ENCODE measurements around the gene SH3BGRL3. TPM values are rescaled to one million over a fixed set of nuclear protein-coding genes. Genes with fewer than 3 reads are reported as not detected.
"Not testable (repeated sequence)": the region's sequence is repeated elsewhere in the genome, so short reads cannot be mapped to it uniquely, and the experiment has no call there.

Gene SH3BGRL3
- total and polyA plus RNA-seq, 2 donors, result 12.3 to 123 TPM

DNA sequence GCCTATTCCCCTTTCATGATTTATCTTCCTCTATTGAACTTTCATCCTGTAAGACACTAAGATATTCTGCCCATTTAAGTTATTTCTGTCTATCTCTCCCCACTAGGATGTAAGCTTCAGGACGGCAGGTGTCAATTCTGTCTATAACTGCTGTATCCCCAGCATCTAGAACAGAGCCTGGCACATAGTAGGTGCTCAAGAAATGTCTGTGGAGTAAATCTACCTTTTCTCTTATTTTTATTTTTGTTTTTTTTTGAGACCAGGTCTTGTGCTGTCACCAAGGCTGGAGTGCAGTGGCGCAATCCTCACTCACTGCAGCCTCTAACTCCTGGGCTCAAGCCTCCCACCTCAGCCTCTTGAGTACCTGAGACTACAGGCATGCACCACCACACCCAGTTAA lies 43.5 kb downstream of the SH3BGRL3 start:
- no peak overlapping the region for H3K4me3 ChIP-seq (ENCODE audit: low read depth, low read length)
- no peak for DNase-seq (ENCODE audit: extremely low spot score)
- no peaks in the 10 kb centered on the region for H3K36me3 ChIP-seq (ENCODE audit: insufficient read depth)
- 92% methylated on average over 2 of the region's 2 CpGs for WGBS
- H3K4me1 ChIP-seq (ENCODE audit: insufficient read depth), result no peaks in the 10 kb centered on the region
- no peak overlapping the region for H3K27ac ChIP-seq (ENCODE audit: low read depth)

DNA sequence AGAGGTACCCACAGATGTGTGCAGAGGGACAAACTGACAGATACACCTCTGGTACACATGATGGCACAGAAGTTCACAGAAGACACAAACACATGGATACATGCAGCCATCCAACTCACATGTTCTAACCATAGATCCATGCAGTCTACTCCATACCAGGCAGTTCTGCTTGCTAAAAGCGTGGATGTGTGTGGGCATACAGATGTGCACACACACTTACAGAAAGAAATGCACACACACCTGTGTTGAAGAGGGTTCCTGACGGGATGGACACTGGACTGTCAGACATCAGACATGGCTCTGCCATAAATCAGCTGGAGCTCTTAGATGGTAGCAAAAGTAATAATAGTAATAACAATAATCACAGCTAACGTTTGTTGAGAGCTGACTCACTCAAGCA lies 44.7 kb downstream of the SH3BGRL3 start:
- no peaks in the 10 kb centered on the region for H3K36me3 ChIP-seq (ENCODE audit: insufficient read depth)
- 75% methylated on average over 3 of the region's 3 CpGs for WGBS
- no peaks in the 10 kb centered on the region for H3K4me1 ChIP-seq (ENCODE audit: insufficient read depth)
- no peak overlapping the region for H3K27ac ChIP-seq (ENCODE audit: low read depth)
- DNase-seq (ENCODE audit: extremely low spot score), result no peak
- no peak overlapping the region for H3K4me3 ChIP-seq (ENCODE audit: low read depth, low read length)

DNA sequence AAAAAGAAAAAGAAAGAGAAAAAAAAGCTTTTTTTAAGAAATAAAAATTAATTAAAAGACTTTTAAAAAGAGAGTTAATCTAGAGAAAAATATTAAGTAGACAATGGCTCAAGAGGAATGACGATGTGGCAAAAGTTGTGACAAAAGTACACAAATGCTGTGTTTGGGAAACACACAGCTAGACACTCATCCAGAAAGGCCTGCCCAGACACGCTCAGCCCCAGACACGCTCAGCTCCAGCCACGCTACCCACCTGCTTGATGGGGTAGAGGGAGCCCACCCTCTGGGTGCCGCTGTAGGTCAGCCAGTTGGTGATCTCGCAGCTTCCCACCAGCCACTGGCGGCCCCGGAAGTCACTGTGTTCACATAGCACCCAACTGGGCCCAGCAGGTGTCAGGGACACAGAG lies 48.1 kb downstream of the SH3BGRL3 start:
- Histone ChIP-seq H3K27ac (ENCODE audit: low read depth) (no peak overlapping the region), H3K36me3 (ENCODE audit: insufficient read depth) (no peaks in the 10 kb centered on the region), H3K4me3 (ENCODE audit: low read depth, low read length) (no peak overlapping the region), H3K4me1 (ENCODE audit: insufficient read depth) (no peaks in the 10 kb centered on the region)
- 75% methylated on average over 8 of the region's 8 CpGs for WGBS
- no peak for DNase-seq (ENCODE audit: extremely low spot score)

DNA sequence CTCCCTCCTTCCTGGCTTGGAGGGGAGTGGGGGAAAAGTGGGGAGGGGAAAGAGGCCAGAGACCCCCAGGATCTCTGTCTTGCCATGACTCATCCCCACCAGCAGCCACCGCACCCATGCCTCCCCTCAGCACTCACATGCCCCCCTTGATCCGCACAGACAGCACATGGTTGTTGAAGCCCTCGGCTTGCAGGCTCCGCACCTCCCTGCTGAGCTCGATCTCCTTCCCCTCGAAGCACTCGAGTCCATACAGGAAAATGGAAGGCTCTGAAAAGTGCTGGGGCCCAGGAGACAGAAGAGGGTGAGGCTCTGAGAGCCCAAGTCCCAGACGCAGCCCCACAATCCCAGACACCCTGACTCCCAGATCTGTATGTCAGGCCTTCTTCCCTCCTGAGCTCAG lies 48.7 kb downstream of the SH3BGRL3 start:
- no peaks in the 10 kb centered on the region for H3K36me3 ChIP-seq (ENCODE audit: insufficient read depth)
- no peak for DNase-seq (ENCODE audit: extremely low spot score)
- no peak overlapping the region for H3K4me3 ChIP-seq (ENCODE audit: low read depth, low read length)
- WGBS, result 71% methylated on average over 8 of the region's 8 CpGs
- H3K27ac ChIP-seq (ENCODE audit: low read depth), result no peak overlapping the region
- no peaks in the 10 kb centered on the region for H3K4me1 ChIP-seq (ENCODE audit: insufficient read depth)

DNA sequence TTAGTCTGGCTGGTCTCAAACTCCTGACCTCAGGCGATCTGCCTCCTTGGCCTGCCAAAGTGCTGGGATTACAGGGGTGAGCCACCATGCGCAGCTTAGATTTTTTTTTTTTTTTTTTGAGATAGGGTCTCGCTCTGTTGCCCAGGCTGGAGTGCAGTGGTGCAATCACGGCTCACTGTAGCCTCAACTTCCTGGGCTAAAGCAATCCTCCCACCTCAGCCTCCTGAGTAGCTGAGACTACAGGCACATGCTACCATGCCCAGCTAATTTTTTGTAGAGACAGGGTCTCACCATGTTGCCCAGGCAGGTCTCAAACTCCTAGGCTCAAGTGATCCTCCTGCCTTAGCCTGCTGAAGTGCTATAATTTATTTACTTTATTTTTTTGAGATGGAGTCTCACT lies 49.5 kb downstream of the SH3BGRL3 start:
- H3K4me1 ChIP-seq (ENCODE audit: insufficient read depth); H3K36me3 ChIP-seq (ENCODE audit: insufficient read depth); H3K27ac ChIP-seq (ENCODE audit: low read depth); H3K4me3 ChIP-seq (ENCODE audit: low read depth, low read length); DNase-seq (ENCODE audit: extremely low spot score): not testable (repeated sequence)
- WGBS, result 92% methylated on average over 4 of the region's 4 CpGs

DNA sequence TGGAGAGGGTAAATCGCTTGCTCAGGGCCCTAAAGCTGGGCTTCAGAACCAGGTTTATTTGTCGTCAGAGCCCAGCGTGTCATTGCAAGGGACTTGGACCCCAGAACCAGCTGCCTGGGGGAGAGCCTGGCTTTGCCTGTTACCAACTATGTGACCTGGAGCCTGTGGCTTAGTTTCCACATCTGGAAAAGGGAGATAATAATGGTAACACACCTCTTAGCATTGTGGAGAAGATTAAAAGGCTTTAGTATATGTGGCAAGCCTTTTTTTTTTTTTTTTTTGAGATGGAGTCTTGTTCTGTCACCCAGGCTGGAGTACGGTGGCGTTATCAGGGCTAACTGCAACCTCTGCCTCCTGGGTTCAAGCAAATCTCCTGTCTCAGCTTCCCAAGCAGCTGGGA lies 50.4 kb downstream of the SH3BGRL3 start:
- no peak overlapping the region for H3K27ac ChIP-seq (ENCODE audit: low read depth)
- WGBS, result 75% methylated on average over 5 of the region's 5 CpGs
- H3K4me1 ChIP-seq (ENCODE audit: insufficient read depth), result no peaks in the 10 kb centered on the region
- DNase-seq (ENCODE audit: extremely low spot score), result no peak
- no peak overlapping the region for H3K4me3 ChIP-seq (ENCODE audit: low read depth, low read length)
- H3K36me3 ChIP-seq (ENCODE audit: insufficient read depth), result no peaks in the 10 kb centered on the region

Other genes with a start within 250 kb of the SH3BGRL3 start
- gene SLC30A2, start 234.0 kb upstream of the SH3BGRL3 start, total RNA-seq, result 1.7 TPM
- 0.24 TPM for gene SLC30A2, start 234.0 kb upstream of the SH3BGRL3 start, polyA plus RNA-seq
- gene TRIM63, start 212.5 kb upstream of the SH3BGRL3 start, total RNA-seq, result 1.8 TPM
- 10.2 TPM for gene TRIM63, start 212.5 kb upstream of the SH3BGRL3 start, polyA plus RNA-seq
- gene PDIK1L, start 168.3 kb upstream of the SH3BGRL3 start, total RNA-seq, result 18.6 TPM
- gene PDIK1L, start 168.3 kb upstream of the SH3BGRL3 start, polyA plus RNA-seq, result 4.4 TPM
- 1.6 TPM for gene FAM110D, start 121.0 kb upstream of the SH3BGRL3 start, total RNA-seq
- gene FAM110D, start 121.0 kb upstream of the SH3BGRL3 start, polyA plus RNA-seq, result 7.4 TPM
- not detected for gene C1orf232, start 111.1 kb upstream of the SH3BGRL3 start, total RNA-seq
- gene C1orf232, start 111.1 kb upstream of the SH3BGRL3 start, polyA plus RNA-seq, result not detected
- gene ZNF593, start 110.2 kb upstream of the SH3BGRL3 start, total RNA-seq, result 6.8 TPM
- gene ZNF593, start 110.2 kb upstream of the SH3BGRL3 start, polyA plus RNA-seq, result 60.4 TPM
- gene ZNF593OS, start 108.3 kb upstream of the SH3BGRL3 start, total RNA-seq, result not detected
- 0.18 TPM for gene ZNF593OS, start 108.3 kb upstream of the SH3BGRL3 start, polyA plus RNA-seq
- gene CNKSR1, start 102.6 kb upstream of the SH3BGRL3 start, total RNA-seq, result 5.3 TPM
- 4.2 TPM for gene CNKSR1, start 102.6 kb upstream of the SH3BGRL3 start, polyA plus RNA-seq
- not detected for gene CATSPER4, start 89.5 kb upstream of the SH3BGRL3 start, total RNA-seq
- gene CATSPER4, start 89.5 kb upstream of the SH3BGRL3 start, polyA plus RNA-seq, result not detected
- 13.5 TPM for gene CEP85, start 45.9 kb upstream of the SH3BGRL3 start, total RNA-seq
- 4.3 TPM for gene CEP85, start 45.9 kb upstream of the SH3BGRL3 start, polyA plus RNA-seq
- 3.5 TPM for gene UBXN11, start 26.6 kb downstream of the SH3BGRL3 start, total RNA-seq
- 12.2 TPM for gene UBXN11, start 26.6 kb downstream of the SH3BGRL3 start, polyA plus RNA-seq
- gene CD52, start 37.9 kb downstream of the SH3BGRL3 start, total RNA-seq, result 3.3 TPM
- 17.0 TPM for gene CD52, start 37.9 kb downstream of the SH3BGRL3 start, polyA plus RNA-seq
- gene CRYBG2, start 74.0 kb downstream of the SH3BGRL3 start, total RNA-seq, result 1.5 TPM
- gene CRYBG2, start 74.0 kb downstream of the SH3BGRL3 start, polyA plus RNA-seq, result 3.3 TPM
- gene ZNF683, start 92.7 kb downstream of the SH3BGRL3 start, total RNA-seq, result not detected
- 0.19 TPM for gene ZNF683, start 92.7 kb downstream of the SH3BGRL3 start, polyA plus RNA-seq
- gene LIN28A, start 130.7 kb downstream of the SH3BGRL3 start, total RNA-seq, result not detected
- gene LIN28A, start 130.7 kb downstream of the SH3BGRL3 start, polyA plus RNA-seq, result not detected
- gene DHDDS, start 152.2 kb downstream of the SH3BGRL3 start, total RNA-seq, result 30.0 TPM
- 25.4 TPM for gene DHDDS, start 152.2 kb downstream of the SH3BGRL3 start, polyA plus RNA-seq
- gene HMGN2, start 192.4 kb downstream of the SH3BGRL3 start, total RNA-seq, result 557 TPM
- 519 TPM for gene HMGN2, start 192.4 kb downstream of the SH3BGRL3 start, polyA plus RNA-seq
- gene RPS6KA1, start 249.7 kb downstream of the SH3BGRL3 start, total RNA-seq, result 8.9 TPM
- 7.7 TPM for gene RPS6KA1, start 249.7 kb downstream of the SH3BGRL3 start, polyA plus RNA-seq

Measured in urinary bladder (tissue), 4 donors.